PFSK-1 (cell line): ENCODE results near the gene ZFAND3.

ENCODE experiments used
- FOXP2 ChIP-seq: optimal IDR thresholded peaks from 2 replicates; pipeline ENCODE3; 2011; ENCODE audit warnings: borderline replicate concordance, control low read depth, inconsistent platforms; ENCODE audit not compliant: insufficient read depth; ENCODE audit errors: extremely low read length, extremely low read depth
- POLR2AphosphoS5 ChIP-seq: IDR thresholded peaks from 2 replicates; pipeline ENCODE4 v1.6.1; 2012; ENCODE audit warnings: low read depth, mild to moderate bottlenecking, control low read depth, low read length, moderate library complexity
- REST ChIP-seq, 2 experiments: IDR thresholded peaks; 2 replicates each; pipeline versions ENCODE4 v1.6.1 to v1.8.0; 2011 to 2012; ENCODE audit warnings: low read depth in 2 of 2, low read length in 2 of 2, control low read depth in 1 of 2, inconsistent platforms in 1 of 2, mild to moderate bottlenecking in 1 of 2, moderate library complexity in 1 of 2; ENCODE audit not compliant: insufficient read depth in 1 of 2
- SIN3A ChIP-seq: IDR thresholded peaks from 2 replicates; pipeline ENCODE4 v1.6.1; 2012; ENCODE audit warnings: mild to moderate bottlenecking, low read length, moderate library complexity, borderline replicate concordance; ENCODE audit not compliant: insufficient read depth
- TAF1 ChIP-seq: IDR thresholded peaks from 2 replicates; pipeline ENCODE4 v1.6.1; 2012; ENCODE audit warnings: low read length, control low read depth, borderline replicate concordance; ENCODE audit not compliant: insufficient read depth

ZFAND3 gene

GRCh38 chr6:37956711-37957275 lies 137.3 kb downstream of the ZFAND3 start:
- TF ChIP-seq TAF1 (no peak), FOXP2 (no peak), SIN3A (no peak), REST (IDR thresholded peaks at IDR 0.05; ENCODE audit: insufficient read depth in 1 of 2, low read depth in 2 of 2, low read length in 2 of 2) (no peak), POLR2AphosphoS5 (no peak)

GRCh38 chr6:37959061-37959460 lies 139.5 kb downstream of the ZFAND3 start:
- no peak for TF ChIP-seq TAF1
- TF ChIP-seq REST (IDR thresholded peaks at IDR 0.05; ENCODE audit: insufficient read depth in 1 of 2, low read depth in 2 of 2, low read length in 2 of 2), result no peak
- TF ChIP-seq POLR2AphosphoS5, result no peak
- no peak for TF ChIP-seq FOXP2
- no peak for TF ChIP-seq SIN3A

GRCh38 chr6:37960139-37960935 lies 140.8 kb downstream of the ZFAND3 start:
- TF ChIP-seq TAF1 (no peak), SIN3A (no peak), REST (IDR thresholded peaks at IDR 0.05; ENCODE audit: insufficient read depth in 1 of 2, low read depth in 2 of 2, low read length in 2 of 2) (no peak), POLR2AphosphoS5 (no peak), FOXP2 (no peak)

- TF ChIP-seq SIN3A (no peak), FOXP2 (no peak), POLR2AphosphoS5 (no peak), TAF1 (no peak), REST (IDR thresholded peaks at IDR 0.05; ENCODE audit: insufficient read depth in 1 of 2, low read depth in 2 of 2, low read length in 2 of 2) (no peak)
Observed at GRCh38 chr6:37965964-37966676, 146.6 kb downstream of the ZFAND3 start.
